GM19395 (cell line): ENCODE data around the gene RPS6KA2.

Experiments used
- ATAC-seq: cut with Tn5 transposase; IDR thresholded peaks from one replicate; pipeline ENCODE4 v1.9.1; 2021; ENCODE audit warnings: mild to moderate bottlenecking, moderate library complexity; ENCODE audit not compliant: unreplicated experiment

RPS6KA2 gene

DNA sequence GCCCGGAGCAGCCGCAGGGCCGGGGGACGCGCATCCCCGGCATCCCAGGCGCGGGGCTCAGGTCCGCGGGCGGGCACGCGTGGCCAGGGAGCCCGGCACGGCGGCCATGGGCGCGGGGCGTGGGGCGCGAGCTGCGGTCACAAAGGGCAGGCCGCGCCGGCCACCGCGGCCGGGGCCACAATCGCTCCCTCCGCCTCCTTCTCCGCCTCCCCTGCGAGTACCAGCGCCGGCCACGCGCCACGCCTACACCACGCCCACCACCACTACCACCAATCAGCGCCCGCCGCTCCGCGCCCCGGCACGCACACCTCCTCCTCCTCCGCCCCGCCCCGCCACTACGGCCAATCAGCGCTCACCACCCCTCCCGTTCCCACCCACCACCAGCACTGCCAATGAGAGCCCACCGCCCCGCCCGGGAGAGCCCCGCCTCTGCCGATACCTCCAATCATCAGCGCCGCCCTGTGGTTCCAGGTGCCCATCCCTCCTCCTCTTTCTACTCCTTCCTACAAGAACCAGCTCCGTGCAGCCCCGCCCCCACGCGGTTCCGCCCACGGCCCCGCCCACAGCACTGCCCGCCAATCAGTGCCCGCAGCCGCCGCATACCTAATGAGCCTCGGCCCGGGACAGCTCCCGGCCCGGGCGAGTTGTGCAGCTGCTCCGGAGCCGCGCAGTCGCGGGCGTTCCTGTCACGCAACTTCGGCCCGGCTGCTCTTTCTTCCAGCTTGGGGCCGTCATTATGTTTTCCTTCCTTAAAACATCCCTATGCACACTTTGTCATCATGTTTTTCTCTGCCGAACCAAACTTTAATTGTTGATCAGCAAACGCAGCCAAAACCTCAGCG lies at the start of gene RPS6KA2:
Gene RPS6KA2 (minus strand): TSS at position 219 of the 842 bp plus-strand sequence. CDS start 232 bp downstream, outside the sequence.
- peak; percentile 87 for ATAC-seq

DNA sequence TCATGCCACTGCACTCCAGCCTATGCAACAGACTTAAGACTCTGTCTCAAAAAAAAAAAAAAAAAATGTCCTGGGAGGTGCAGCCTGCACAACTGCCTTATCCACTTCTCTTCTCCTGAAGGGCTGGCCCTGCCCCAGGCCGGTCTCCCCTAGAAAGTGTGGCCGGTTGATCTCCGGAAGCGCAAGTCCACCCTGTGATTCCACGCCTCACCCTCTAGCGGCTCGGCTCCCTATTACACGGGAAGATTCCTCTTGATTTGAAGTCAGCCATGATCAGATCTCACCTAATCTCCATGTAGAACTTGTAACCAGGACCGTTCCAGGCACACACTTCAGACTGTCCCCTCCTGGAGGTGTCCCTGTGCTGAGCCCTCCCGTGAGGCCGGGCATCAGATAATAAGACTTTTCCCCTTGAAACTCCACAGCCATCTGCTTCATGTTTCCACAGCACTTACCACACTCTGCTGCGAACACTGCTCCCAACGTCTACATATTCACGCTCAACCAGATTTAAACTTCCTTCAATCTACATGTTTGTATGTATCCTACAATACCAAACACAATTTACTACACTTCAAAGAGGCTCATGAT lies 49.3 kb upstream of the RPS6KA2 start:
- no peak for ATAC-seq

DNA sequence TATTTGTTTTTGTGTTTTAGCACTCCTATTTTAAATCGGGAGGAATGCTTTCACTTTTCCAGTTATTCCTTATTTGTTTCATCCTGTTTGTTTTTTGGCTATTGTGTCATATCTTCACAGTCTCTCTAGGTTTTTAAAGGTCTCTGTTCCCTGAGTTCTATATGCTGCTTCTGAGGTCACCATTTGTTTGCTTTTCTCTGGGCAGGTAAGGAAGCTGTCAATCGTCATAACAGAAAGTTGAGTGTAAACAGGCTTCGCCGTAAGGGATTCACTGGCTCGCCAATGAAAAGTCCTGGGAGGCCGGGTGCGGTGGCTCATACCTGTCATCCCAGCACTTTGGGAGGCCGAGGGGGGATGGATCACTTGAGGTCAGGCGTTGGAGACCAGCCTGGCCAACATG lies 48.7 kb upstream of the RPS6KA2 start:
- ATAC-seq: no peak

DNA sequence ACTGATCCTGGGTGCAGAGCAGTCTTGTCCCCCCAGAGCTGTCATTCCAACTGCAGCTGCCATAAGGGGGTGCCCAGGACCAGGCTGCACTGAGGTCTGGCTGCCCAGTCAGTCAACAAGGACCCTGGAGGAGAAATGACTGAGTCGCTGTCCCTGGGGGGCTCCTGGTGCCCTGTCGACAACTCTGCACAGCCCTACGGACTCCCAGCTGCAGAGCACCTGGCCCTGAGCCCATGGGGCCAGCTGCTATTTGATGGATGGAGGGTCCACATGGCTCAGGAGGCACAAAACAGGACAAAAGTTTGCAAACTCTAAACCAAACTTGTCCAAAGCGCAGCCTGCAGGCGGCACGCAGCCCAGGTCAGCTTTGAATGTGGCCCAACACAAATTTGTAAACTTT lies 46.3 kb upstream of the RPS6KA2 start:
- ATAC-seq: no peak

DNA sequence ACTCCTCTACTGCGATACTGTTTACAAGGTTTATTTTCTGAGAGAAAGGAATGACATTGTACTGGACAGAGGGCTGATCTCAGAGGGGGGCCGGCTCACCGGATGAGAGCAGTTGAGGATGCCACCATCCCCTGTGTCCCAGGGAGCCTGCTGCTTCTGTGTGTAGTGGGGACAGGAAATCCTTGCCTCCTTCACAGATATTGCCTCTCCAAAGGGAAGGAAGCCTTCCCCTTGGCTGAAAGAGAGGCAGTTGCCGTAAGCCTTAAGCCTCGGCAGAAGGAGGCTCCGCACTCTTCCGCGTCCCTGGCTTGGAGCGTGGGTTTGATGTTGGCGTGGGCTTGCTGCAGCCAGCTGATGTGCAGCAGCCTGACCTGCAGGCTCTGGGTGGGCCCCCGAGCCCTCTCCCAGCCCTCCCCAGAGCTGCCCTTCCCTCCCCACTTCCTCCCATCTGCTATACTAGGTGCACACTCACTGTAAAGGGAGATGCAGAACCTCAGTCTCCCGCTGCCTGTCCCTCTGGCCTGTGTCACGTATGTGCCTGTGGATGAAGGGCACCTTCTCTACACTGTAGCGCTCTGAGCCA lies 45.7 kb upstream of the RPS6KA2 start:
- no peak for ATAC-seq

- ATAC-seq: no peak
Measured at GRCh38 chr6:166672146-166672545, 45.1 kb upstream of the RPS6KA2 start.

DNA sequence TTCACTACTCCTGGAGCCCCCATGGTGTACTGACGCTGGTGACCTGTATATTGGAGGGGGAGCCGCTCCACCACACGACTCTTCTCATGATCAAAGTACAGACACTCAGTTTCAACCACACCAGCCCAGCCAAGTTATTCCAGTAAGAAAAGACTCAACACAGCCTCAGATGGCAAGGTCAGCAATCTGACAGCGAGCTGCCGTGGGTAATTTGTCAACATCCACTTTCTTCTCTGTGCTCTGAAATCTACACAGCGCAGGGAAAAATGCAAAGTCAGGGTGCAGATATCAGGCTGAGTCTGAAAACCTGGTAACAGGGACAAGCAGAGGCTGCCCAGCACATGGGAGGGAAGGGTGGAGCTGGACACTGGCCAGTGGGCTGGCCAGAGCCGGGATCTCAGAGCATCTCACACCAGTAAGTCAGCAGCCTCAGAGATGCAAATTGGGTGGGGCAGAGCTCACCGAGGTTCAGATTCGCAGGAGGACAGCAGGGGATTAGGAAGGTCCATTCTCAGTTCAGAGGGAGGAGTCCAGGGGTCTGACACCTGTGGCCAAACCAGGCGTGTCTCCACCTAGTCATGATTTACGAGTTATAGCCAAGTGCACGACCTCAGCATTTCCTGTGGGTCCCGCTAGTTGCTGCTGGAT lies 44.5 kb upstream of the RPS6KA2 start:
- no peak for ATAC-seq

DNA sequence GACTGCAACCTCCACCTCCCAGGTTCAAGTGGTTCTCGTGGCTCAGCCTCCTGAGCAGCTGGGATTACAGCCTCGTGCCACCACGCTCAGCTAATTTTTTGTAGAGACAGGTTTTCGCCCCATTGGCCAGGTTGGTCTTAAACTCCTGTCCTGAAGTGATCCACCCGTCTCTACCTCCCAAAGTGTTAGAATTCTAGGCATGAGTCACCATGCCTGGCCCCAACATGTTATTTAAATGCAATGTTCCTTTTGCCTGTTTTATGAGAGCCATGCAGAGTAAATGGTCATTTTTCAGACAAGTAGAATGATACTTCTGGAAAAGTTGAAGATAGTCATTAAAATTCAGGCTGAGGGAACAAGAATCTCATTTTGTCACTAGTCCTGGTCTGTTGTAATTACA lies 43.8 kb upstream of the RPS6KA2 start:
- ATAC-seq: no peak

DNA sequence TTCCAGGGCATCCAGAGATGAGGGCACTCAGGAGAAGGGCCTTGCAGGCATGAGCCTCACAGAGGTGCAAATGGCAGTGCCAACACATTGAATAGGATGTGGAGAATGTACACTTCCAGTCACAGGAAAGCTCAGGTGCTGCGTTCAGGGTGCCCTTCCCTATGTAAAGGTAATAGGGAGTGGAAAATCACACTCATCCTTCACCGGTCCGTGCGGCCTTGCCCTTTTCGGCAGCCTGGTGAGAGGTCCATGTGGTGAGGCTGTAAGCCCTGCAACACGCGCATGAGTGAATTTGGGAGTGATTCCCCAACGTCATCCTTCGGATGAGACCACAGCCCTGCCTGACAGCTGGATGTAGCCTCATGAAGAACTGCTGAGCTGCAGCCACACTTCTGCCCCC lies 43.0 kb upstream of the RPS6KA2 start:
- ATAC-seq: no peak

DNA sequence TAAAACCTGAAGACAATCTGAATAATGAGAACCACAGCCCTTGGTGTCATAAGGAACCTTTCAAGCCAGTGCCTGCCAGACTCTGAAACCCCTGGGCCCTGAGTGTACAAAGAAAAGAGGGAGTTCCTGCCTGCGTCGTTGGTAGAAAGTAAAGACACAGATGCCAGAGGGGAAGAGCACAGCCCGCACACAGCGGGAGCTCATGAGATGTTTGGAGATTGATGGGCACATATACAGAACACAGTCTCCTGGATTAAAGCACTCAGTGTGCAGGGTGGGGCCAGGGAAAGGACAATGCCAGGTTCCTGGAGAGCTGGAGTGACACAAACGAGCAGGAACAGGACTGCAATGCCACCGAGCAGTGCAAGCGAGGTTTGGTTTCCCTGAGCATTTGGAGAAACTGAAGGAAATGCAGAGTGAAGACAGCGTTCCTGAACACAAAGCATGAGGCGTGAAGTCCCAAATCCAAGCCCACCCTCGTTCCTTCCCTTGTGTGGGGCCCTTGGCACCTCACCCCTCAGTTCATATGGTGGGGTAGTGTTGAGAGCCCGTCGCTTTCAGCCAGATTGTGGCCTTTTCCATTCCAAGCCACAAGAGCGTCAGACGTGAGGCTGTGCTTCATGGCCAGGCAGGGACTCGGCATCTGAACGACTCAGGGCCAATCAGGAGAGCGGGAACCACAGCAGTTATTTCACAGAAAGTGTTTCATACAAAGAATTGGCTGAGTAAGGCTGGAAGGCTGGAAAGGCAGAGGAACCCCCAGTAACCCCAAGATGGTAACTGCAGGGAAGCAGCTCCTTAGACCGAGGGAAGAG lies 41.0 kb upstream of the RPS6KA2 start:
- ATAC-seq: no peak

DNA sequence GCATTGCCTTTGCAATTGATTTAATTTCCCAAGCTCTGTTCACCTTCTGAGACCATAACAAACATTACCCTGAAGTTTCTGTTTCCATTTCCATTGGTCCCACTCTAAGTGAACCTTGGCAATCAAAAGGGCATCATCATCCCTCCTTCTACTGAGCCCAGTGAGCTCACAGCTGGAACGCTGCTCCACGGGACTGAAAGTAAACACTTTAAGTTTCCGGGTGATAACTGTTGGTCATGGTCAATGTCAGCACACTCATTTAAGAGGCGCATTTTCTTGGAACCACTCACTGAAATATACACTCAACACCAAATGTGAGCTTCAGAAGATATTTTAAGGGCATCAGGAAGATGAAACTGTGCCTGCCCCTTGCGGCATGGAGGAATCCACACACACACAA lies 37.1 kb upstream of the RPS6KA2 start:
- ATAC-seq: no peak

GRCh38 chr6:166663568-166663967 lies 36.5 kb upstream of the RPS6KA2 start:
- no peak for ATAC-seq

DNA sequence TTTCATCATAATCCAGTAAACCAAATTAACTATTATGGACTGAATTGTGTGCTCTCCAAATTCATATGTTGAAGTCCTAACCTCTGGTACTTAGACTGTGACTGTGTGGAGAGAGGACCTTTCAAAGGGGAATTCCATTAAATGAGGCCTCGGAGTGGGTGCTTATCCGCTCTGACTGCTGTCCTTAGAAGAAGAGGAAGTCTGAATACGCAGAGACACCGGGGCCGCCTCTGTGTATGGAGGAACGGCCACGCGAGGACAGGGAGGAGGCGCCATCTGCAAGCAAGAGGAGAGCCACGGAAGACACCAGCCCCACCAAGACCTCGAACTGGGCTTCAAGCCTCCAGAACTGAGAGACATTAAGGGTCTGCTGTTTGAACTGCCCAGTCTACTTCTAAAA lies 35.6 kb upstream of the RPS6KA2 start:
- no peak for ATAC-seq

DNA sequence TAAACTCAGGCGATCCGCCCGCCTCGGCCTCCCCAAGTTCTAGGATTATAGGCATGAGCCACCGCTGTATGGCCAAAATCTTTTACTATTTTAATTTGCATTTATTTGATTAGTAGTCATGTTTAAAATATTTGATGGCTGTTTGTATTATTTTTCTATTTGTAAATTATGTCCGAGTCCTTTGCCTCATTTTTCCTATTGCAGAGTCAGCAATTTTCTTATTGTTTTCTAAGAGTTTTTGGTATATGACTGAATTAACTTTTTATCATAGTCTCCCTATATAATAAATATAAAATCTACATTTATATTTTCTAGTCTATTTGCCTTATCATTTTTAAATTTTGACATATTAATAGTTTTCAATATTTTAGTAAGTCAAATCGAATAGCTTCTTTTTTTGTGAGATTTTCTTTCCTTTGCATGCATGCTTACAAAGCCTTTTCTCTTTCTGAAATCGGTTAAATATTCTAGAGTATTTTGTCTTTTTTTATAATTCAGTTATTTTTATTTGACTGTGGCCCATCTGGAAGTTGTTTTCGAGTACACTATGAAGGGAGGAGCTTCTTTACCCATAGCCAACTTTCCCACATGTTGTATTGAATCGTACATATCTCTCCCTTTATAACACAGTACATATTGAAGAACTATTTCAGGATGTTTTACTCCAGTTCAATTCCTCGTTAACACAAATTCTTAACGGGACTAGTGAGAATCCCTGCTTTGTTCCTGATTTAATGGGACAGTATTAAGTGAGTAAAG lies 34.5 kb upstream of the RPS6KA2 start:
- ATAC-seq: no peak

DNA sequence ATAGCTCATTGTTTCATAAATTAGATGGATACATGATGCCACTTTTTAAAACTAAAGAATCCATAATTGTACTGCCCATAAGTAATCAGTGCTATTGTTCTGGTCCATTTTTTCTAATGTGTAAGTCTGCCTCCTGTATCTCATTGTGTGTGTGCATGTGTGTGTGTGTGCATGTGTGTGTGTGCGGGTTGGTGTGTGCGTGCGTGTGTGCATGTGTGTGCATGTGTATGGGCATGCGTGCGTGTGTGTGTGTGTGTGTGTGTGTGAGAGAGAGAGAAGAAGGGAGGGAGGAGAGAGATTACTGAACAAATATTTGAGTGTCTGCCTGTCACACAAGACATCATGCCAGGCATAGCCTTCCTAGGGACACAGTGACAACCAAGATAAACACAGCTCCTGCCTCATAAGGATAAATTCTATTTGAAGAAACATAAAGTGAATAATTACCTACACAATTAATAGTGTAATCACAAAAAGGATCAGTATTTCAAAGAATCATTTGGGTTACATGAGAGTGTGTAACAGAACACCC lies 33.2 kb upstream of the RPS6KA2 start:
- ATAC-seq: no peak

- no peak for ATAC-seq
Measured at GRCh38 chr6:166659581-166659980, 32.5 kb upstream of the RPS6KA2 start.

GRCh38 chr6:166658792-166659150 lies 31.7 kb upstream of the RPS6KA2 start:
- ATAC-seq: no peak

- no peak for ATAC-seq
Measured at GRCh38 chr6:166658115-166658791, 31.2 kb upstream of the RPS6KA2 start.

DNA sequence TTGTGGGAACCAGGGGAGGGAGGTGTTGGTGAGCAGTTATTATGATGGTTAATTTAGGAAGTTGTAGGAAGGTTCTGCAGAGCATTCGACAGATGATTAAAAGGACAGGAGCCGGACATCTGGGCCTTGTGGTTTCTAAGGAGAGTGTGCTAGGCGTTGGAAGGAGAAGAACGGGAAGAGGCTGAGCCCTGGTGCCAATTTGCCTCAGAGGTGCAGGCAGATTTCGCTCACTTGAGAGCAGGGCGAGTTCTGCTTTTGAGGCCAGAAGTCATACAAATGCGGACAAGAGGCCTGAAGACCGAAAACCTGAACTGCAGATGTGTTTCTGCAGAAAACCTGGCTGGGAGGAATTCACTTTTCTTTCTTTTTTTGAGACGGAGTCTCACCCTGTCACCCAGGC lies 30.5 kb upstream of the RPS6KA2 start:
- ATAC-seq: no peak
